ENCODE data around the gene RIPK4.

GRCh38 chr21:41720250-41720649, 46.6 kb downstream of the RIPK4 start:
- TF ChIP-seq CTCF (IDR thresholded peaks at IDR 0.05; ENCODE audit: insufficient read depth, low read depth, low read length) (no peak), EZH2 (IDR thresholded peaks at IDR 0.05; ENCODE audit: insufficient read depth, low read length) (no peak)
